Endothelial cell of umbilical vein (primary cell): Measurements from ENCODE around the gene HDAC8. TPM values are rescaled to one million over a fixed set of nuclear protein-coding genes. Genes with fewer than 3 reads are reported as not detected.
"Not testable (repeated sequence)": the region's sequence is repeated elsewhere in the genome, so short reads cannot be mapped to it uniquely, and the experiment has no call there.

ENCODE experiments used
- BruUV-seq: library from RNA; stranded (reverse); fragments of 400-500 nt; replicated peaks from 2 replicates; lab custom pipeline; 2021; lab: Mats Ljungman, UMichigan
- CTCF ChIA-PET: fragments of 300-600, 350-600 bp; sonication (Branson Sonifier 250); formaldehyde crosslinking; loops from one replicate; lab custom pipeline; 2021; ENCODE audit warnings: antibody characterized with exemption, inconsistent platforms; lab: Charles Lee
- POLR2A ChIA-PET: fragments of 300-600, 350-600 bp; sonication (Branson Sonifier 250); formaldehyde crosslinking; loops from one replicate; lab custom pipeline; 2021; ENCODE audit warnings: antibody characterized with exemption, inconsistent platforms; lab: Charles Lee
- DNase-seq: peaks from one replicate; pipeline ENCODE4 v3.0.0-alpha.2; 2011; ENCODE audit warnings: low read depth, low spot score
- FAIRE-seq: peaks from 2 replicates; lab custom pipeline; 2011; peaks lifted over from hg19 to GRCh38; lab: Jason Lieb, UNC
- H2AFZ ChIP-seq: 2 replicates; pipeline ENCODE4 v1.6.0; 2012; ENCODE audit warnings: low read depth, low read length, control low read depth, inconsistent platforms
- H3K27ac ChIP-seq: 2 replicates; pipeline ENCODE4 v1.5.1; 2011; ENCODE audit warnings: low read depth, mild to moderate bottlenecking, control low read depth, low read length, moderate library complexity; ENCODE audit not compliant: insufficient read depth
- H3K27me3 ChIP-seq, 2 experiments: 2 replicates each; pipeline versions ENCODE4 v1.6.0 to v1.6.1; 2011; ENCODE audit warnings: low read length in 2 of 2, mixed read lengths in 1 of 2; ENCODE audit not compliant: control insufficient read depth in 2 of 2, insufficient read depth in 2 of 2
- H3K36me3 ChIP-seq, 2 experiments: 2 replicates in 1 of 2; 3 replicates in 1 of 2; pipeline ENCODE4 v1.5.1; 2011; ENCODE audit warnings: low read length in 2 of 2, mild to moderate bottlenecking in 1 of 2, moderate library complexity in 1 of 2; ENCODE audit not compliant: control insufficient read depth in 2 of 2, insufficient read depth in 2 of 2; ENCODE audit errors: extremely low read depth in 1 of 2
- H3K4me1 ChIP-seq: 3 replicates; pipeline ENCODE4 v1.5.1; 2011; ENCODE audit warnings: mild to moderate bottlenecking, low read length; ENCODE audit not compliant: control insufficient read depth, insufficient read depth; ENCODE audit errors: extremely low read depth
- H3K4me2 ChIP-seq: 2 replicates; pipeline ENCODE4 v1.6.1; 2011; ENCODE audit warnings: low read length, control low read depth, mixed read lengths; ENCODE audit not compliant: insufficient read depth
- H3K4me3 ChIP-seq, 3 experiments: fragments of 200-600 bp in 1 of 3; sonication (generic), shearing (Covaris generic) in 1 of 3; replicated peaks in 1 of 3; 2 replicates each; pipeline ENCODE4 v1.5.1; 2011 to 2016; ENCODE audit warnings: control low read depth in 3 of 3, low read length in 3 of 3, mild to moderate bottlenecking in 2 of 3, inconsistent platforms in 1 of 3, low read depth in 1 of 3, moderate library complexity in 1 of 3; ENCODE audit not compliant: insufficient read depth in 1 of 3
- H3K79me2 ChIP-seq: 2 replicates; pipeline ENCODE4 v1.6.0; 2012; ENCODE audit warnings: low read length, inconsistent platforms; ENCODE audit not compliant: control insufficient read depth, insufficient read depth
- H3K9ac ChIP-seq: replicated peaks from 2 replicates; pipeline ENCODE3; 2011; ENCODE audit warnings: low read length, control low read depth; ENCODE audit not compliant: insufficient read depth; ENCODE audit errors: extremely low read depth
- H3K9me1 ChIP-seq: replicated peaks from 3 replicates; pipeline ENCODE4 v1.6.0; 2011; ENCODE audit warnings: mild to moderate bottlenecking, low read length; ENCODE audit not compliant: control insufficient read depth, insufficient read depth; ENCODE audit errors: extremely low read depth
- H3K9me3 ChIP-seq: replicated peaks from 2 replicates; pipeline ENCODE4 v1.5.1; 2012; ENCODE audit warnings: low read length, inconsistent platforms; ENCODE audit not compliant: control insufficient read depth, insufficient read depth
- H4K20me1 ChIP-seq: replicated peaks from 2 replicates; pipeline ENCODE3; 2011; ENCODE audit warnings: mild to moderate bottlenecking, low read length; ENCODE audit not compliant: control insufficient read depth, insufficient read depth; ENCODE audit errors: extremely low read depth
- EZH2 ChIP-seq: IDR thresholded peaks from 2 replicates; pipeline ENCODE4 v1.6.1; 2012; ENCODE audit warnings: borderline replicate concordance, low read depth, mild to moderate bottlenecking, moderate library complexity, low read length, inconsistent platforms; ENCODE audit not compliant: severe bottlenecking
- FOS ChIP-seq: IDR thresholded peaks from 2 replicates; pipeline ENCODE4 v1.6.1; 2011; ENCODE audit warnings: mild to moderate bottlenecking, low read length, moderate library complexity, borderline replicate concordance; ENCODE audit not compliant: insufficient read depth
- GATA2 ChIP-seq: IDR thresholded peaks from 2 replicates; pipeline ENCODE4 v1.7.0; 2011; ENCODE audit warnings: low read depth, mild to moderate bottlenecking, moderate library complexity, mixed read lengths, low read length; ENCODE audit not compliant: insufficient read length, insufficient read depth
- MAX ChIP-seq: IDR thresholded peaks from 2 replicates; pipeline ENCODE4 v1.6.1; 2011; ENCODE audit not compliant: insufficient read depth, insufficient read length
- MYC ChIP-seq: IDR thresholded peaks from one replicate; pipeline ENCODE4 v1.6.1; 2011; ENCODE audit warnings: mild to moderate bottlenecking, low read depth, low read length
- POLR2AphosphoS5 ChIP-seq: IDR thresholded peaks from 2 replicates; pipeline ENCODE4 v1.6.1; 2012; ENCODE audit warnings: low read depth, mild to moderate bottlenecking, control low read depth, low read length, moderate library complexity; ENCODE audit not compliant: insufficient read depth
- dilution Hi-C: fragments of 300-500 bp; cut with MboI; formaldehyde crosslinking; loops from one replicate; pipeline ENCODE4 v1.15.0; 2019; ENCODE audit warnings: low sequenced_read_pairs; ENCODE audit not compliant: extremely low pct_ligation_motif_present
- intact Hi-C: fragments of 100-400 bp; cut with micrococcal nuclease; formaldehyde crosslinking; loops from one replicate; pipeline ENCODE4 v1.10.0; 2022
- polyA plus RNA-seq, 4 experiments: library from polyadenylated mRNA; depleted of rRNA in 3 of 4; stranded (reverse) in 3 of 4; unstranded in 1 of 4; fragments of >200 nt; gene quantifications; 2 replicates each; pipeline versions ENCODE4 v1.2.1 to v1.2.3, GENCODE V29; 2011 to 2012; ENCODE audit warnings: missing spikeins in 1 of 4
- total RNA-seq: library from RNA; stranded (reverse); gene quantifications from 2 replicates; pipeline ENCODE4 v1.2.3, GENCODE V29; 2021

The HDAC8 gene
- total and polyA plus RNA-seq, 2 donors (not counting 3 experiments of a cell fraction or from before 2014, with no cell fraction given) = 17.6 to 37.2 TPM

GRCh38 chrX:72460715-72461114, 111.9 kb downstream of the HDAC8 start:
- Histone ChIP-seq H3K9me1 (no peaks in the 10 kb centered on the region), H3K79me2 (no peaks in the 10 kb centered on the region), H4K20me1 (no peaks in the 10 kb centered on the region), H3K27ac (no peak overlapping the region), H3K27me3 (no peaks in the 10 kb centered on the region), H3K9me3 (no peaks in the 10 kb centered on the region), H2AFZ (no peak overlapping the region), H3K4me2 (no peak overlapping the region), H3K36me3 (no peaks in the 10 kb centered on the region), H3K4me1 (no peaks in the 10 kb centered on the region), H3K9ac (no peak overlapping the region), H3K4me3 (no peak overlapping the region)
- ChIA-PET POLR2A (no interaction called here), CTCF (no interaction called here)
- intact Hi-C loops (no loop called here), dilution Hi-C loops (no loop called here)
- BruUV-seq = no TSS peak
- TF ChIP-seq GATA2 = no peak
- no peak for TF ChIP-seq POLR2AphosphoS5
- no peak for TF ChIP-seq EZH2
- no peak for TF ChIP-seq MYC
- no peak for TF ChIP-seq FOS
- no peak for TF ChIP-seq MAX
- FAIRE-seq (no peak), DNase-seq (no peak)

GRCh38 chrX:72449034-72449433, 123.6 kb downstream of the HDAC8 start:
- H3K9ac ChIP-seq, H4K20me1 ChIP-seq, H3K27ac ChIP-seq, dilution Hi-C loops, FAIRE-seq, POLR2A ChIA-PET, BruUV-seq, DNase-seq, H3K4me1 ChIP-seq, intact Hi-C loops, H3K79me2 ChIP-seq, H3K9me3 ChIP-seq, H3K4me2 ChIP-seq, H3K36me3 ChIP-seq, H3K27me3 ChIP-seq, H2AFZ ChIP-seq, H3K4me3 ChIP-seq, CTCF ChIA-PET, H3K9me1 ChIP-seq: not testable (repeated sequence)

GRCh38 chrX:72440764-72441163, 131.9 kb downstream of the HDAC8 start:
- H3K36me3 ChIP-seq, FAIRE-seq, DNase-seq, H3K4me3 ChIP-seq, intact Hi-C loops, H3K9ac ChIP-seq, H3K4me1 ChIP-seq, H3K4me2 ChIP-seq, H4K20me1 ChIP-seq, dilution Hi-C loops, CTCF ChIA-PET, H3K9me1 ChIP-seq, H3K27me3 ChIP-seq, H3K27ac ChIP-seq, H2AFZ ChIP-seq, H3K9me3 ChIP-seq, H3K79me2 ChIP-seq, BruUV-seq, POLR2A ChIA-PET: not testable (repeated sequence)
